ENCODE results near the gene TADA3.

The TADA3 gene

GRCh38 chr3:9745521-9745920 lies 46.8 kb downstream of the TADA3 start:
- H3K27ac Mint-ChIP-seq = no peak overlapping the region
- no peak overlapping the region for H3K4me3 Mint-ChIP-seq
- no peaks in the 10 kb centered on the region for H3K9me3 Mint-ChIP-seq
- H3K27me3 Mint-ChIP-seq = no peaks in the 10 kb centered on the region
- peaks cover 36% of the 10 kb centered on the region for H3K4me1 Mint-ChIP-seq (ENCODE audit: low read depth)
- H3K36me3 Mint-ChIP-seq (ENCODE audit: low read depth) = peaks cover 76% of the 10 kb centered on the region

- Mint-ChIP-seq H3K4me3 (no peak overlapping the region), H3K4me1 (ENCODE audit: low read depth) (peaks cover 23% of the 10 kb centered on the region), H3K9me3 (no peaks in the 10 kb centered on the region), H3K27me3 (no peaks in the 10 kb centered on the region), H3K27ac (no peak overlapping the region), H3K36me3 (ENCODE audit: low read depth) (peaks cover 85% of the 10 kb centered on the region)
Measured at GRCh38 chr3:9744162-9744561, 48.1 kb downstream of the TADA3 start.

- no peaks in the 10 kb centered on the region for H3K27me3 Mint-ChIP-seq
- H3K36me3 Mint-ChIP-seq (ENCODE audit: low read depth) = peaks cover 85% of the 10 kb centered on the region
- H3K9me3 Mint-ChIP-seq = no peaks in the 10 kb centered on the region
- H3K4me1 Mint-ChIP-seq (ENCODE audit: low read depth) = peaks cover 19% of the 10 kb centered on the region
- H3K27ac Mint-ChIP-seq = no peak overlapping the region
- no peak overlapping the region for H3K4me3 Mint-ChIP-seq
Measured at GRCh38 chr3:9743548-9743947, 48.7 kb downstream of the TADA3 start.

- Mint-ChIP-seq H3K36me3 (ENCODE audit: low read depth) (peaks cover 84% of the 10 kb centered on the region), H3K9me3 (no peaks in the 10 kb centered on the region), H3K4me1 (ENCODE audit: low read depth) (peaks cover 23% of the 10 kb centered on the region), H3K4me3 (no peak overlapping the region), H3K27ac (no peak overlapping the region), H3K27me3 (no peaks in the 10 kb centered on the region)
Measured at GRCh38 chr3:9742560-9742959, 49.7 kb downstream of the TADA3 start.

- Mint-ChIP-seq H3K27ac (no peak overlapping the region), H3K4me1 (ENCODE audit: low read depth) (peaks cover 27% of the 10 kb centered on the region), H3K4me3 (no peak overlapping the region), H3K36me3 (ENCODE audit: low read depth) (peaks cover 79% of the 10 kb centered on the region), H3K27me3 (no peaks in the 10 kb centered on the region), H3K9me3 (no peaks in the 10 kb centered on the region)
Measured at GRCh38 chr3:9739181-9739580, 53.1 kb downstream of the TADA3 start.

- Mint-ChIP-seq H3K4me3 (no peak overlapping the region), H3K4me1 (ENCODE audit: low read depth) (peaks cover 46% of the 10 kb centered on the region), H3K36me3 (ENCODE audit: low read depth) (peaks cover 65% of the 10 kb centered on the region), H3K27me3 (no peaks in the 10 kb centered on the region), H3K9me3 (no peaks in the 10 kb centered on the region), H3K27ac (peak overlapping the region; percentile 10)
Measured at GRCh38 chr3:9736831-9737230, 55.4 kb downstream of the TADA3 start.

GRCh38 chr3:9732740-9733115 lies 59.5 kb downstream of the TADA3 start:
- peaks cover 34% of the 10 kb centered on the region for H3K36me3 Mint-ChIP-seq (ENCODE audit: low read depth)
- H3K4me3 Mint-ChIP-seq = peak overlapping the region; percentile 91
- H3K27ac Mint-ChIP-seq = peak overlapping the region; percentile 84
- no peaks in the 10 kb centered on the region for H3K9me3 Mint-ChIP-seq
- peaks cover 66% of the 10 kb centered on the region for H3K4me1 Mint-ChIP-seq (ENCODE audit: low read depth)
- no peaks in the 10 kb centered on the region for H3K27me3 Mint-ChIP-seq

- peak overlapping the region; percentile 91 for H3K4me3 Mint-ChIP-seq
- H3K4me1 Mint-ChIP-seq (ENCODE audit: low read depth) = peaks cover 71% of the 10 kb centered on the region
- no peaks in the 10 kb centered on the region for H3K27me3 Mint-ChIP-seq
- no peaks in the 10 kb centered on the region for H3K9me3 Mint-ChIP-seq
- H3K27ac Mint-ChIP-seq = peak overlapping the region; percentile 84
- H3K36me3 Mint-ChIP-seq (ENCODE audit: low read depth) = peaks cover 34% of the 10 kb centered on the region
Measured at GRCh38 chr3:9732080-9732739, 60.1 kb downstream of the TADA3 start.

GRCh38 chr3:9731206-9732079 lies 60.8 kb downstream of the TADA3 start, which contains the start of gene BRPF1:
BRPF1 (plus strand) TSS chr3:9731735; CDS start chr3:9734141, 2,406 bp downstream.
- H3K4me1 Mint-ChIP-seq (ENCODE audit: low read depth) = peaks cover 73% of the 10 kb centered on the region
- H3K27me3 Mint-ChIP-seq = no peaks in the 10 kb centered on the region
- H3K4me3 Mint-ChIP-seq = peak within 1 kb of the TSS; percentile 91
- no peaks in the 10 kb centered on the region for H3K9me3 Mint-ChIP-seq
- peaks cover 29% of the 10 kb centered on the region for H3K36me3 Mint-ChIP-seq (ENCODE audit: low read depth)
- peak within 1 kb of the TSS; percentile 97 for H3K27ac Mint-ChIP-seq

GRCh38 chr3:9730657-9731205 lies 61.5 kb downstream of the TADA3 start:
- Mint-ChIP-seq H3K27ac (peak overlapping the region; percentile 94), H3K4me1 (ENCODE audit: low read depth) (peaks cover 73% of the 10 kb centered on the region), H3K27me3 (no peaks in the 10 kb centered on the region), H3K36me3 (ENCODE audit: low read depth) (peaks cover 23% of the 10 kb centered on the region), H3K9me3 (no peaks in the 10 kb centered on the region), H3K4me3 (peak overlapping the region; percentile 91)

Data from stimulated activated naive CD8-positive, alpha-beta T cell treated with anti-CD3 and anti-CD28 coated beads, Interleukin-15, Interleukin-2, amounts not matched to agents 100 ng/mL and 50 ng/mL, for 24 hours (primary cell).